A549 treated with Mapracorat at 1 μM for 4 hours (cell line): ENCODE results near the gene CC2D2A. TPM values are rescaled to one million over a fixed set of nuclear protein-coding genes. Genes with fewer than 3 reads are reported as not detected.

ENCODE experiments used
- total RNA-seq: library from RNA; stranded (reverse); fragments of 200-300 nt; extraction: Qiagen RNA extraction; gene quantifications from 5 replicates; pipeline ENCODE4 v1.2.3, GENCODE V29; 2022

CC2D2A gene
- 10.6 to 16.0 TPM (median 12.4 TPM) in 5 replicates for total RNA-seq

GRCh38 chr4:15469402-15470127 is at the start of gene CC2D2A:
CC2D2A (plus strand) TSS chr4:15469882; CDS start chr4:15475933, 6,051 bp downstream.

DNA sequence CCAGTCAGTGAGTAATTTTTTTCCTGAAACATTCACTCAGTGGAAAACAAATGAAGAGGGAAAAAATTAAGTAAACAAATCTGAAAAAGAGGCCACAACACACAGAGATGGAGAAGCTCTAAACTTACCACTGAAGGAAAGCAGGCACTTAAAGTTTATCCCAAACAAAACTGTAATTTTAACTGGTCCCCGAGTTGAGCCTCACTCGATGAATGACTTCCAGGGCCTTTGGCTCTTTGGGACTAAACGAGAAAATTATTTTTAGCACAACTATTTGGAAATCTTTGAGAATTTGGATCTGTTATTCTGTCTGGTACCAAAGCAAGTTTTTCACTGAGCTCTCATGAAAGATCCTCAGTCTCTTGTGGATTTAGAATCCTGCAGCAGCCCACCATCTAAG is 42.0 kb upstream of the CC2D2A start, which contains the start of gene C1QTNF7:
Gene C1QTNF7 (plus strand): TSS at position 333 of the 400 bp plus-strand sequence. CDS start 7,711 bp downstream, outside the sequence.

Other genes starting within 250 kb of the CC2D2A start
- gene C1QTNF7, start 41.8 kb upstream of the CC2D2A start, total RNA-seq, result not detected in 5 replicates
- 24.9 to 29.9 TPM (median 29.3 TPM) in 5 replicates for gene FBXL5, start 185.5 kb downstream of the CC2D2A start, total RNA-seq
- gene FAM200B, start 211.9 kb downstream of the CC2D2A start, total RNA-seq, result 24.2 to 32.7 TPM (median 27.0 TPM) in 5 replicates
- gene BST1, start 233.2 kb downstream of the CC2D2A start, total RNA-seq, result 14.4 to 20.0 TPM (median 16.6 TPM) in 5 replicates